Measurements from ENCODE around the gene CTSD. TPM values are rescaled to one million over a fixed set of nuclear protein-coding genes. Genes with fewer than 3 reads are reported as not detected.

Gene CTSD
- total RNA-seq, 2 donors from 2014 or later, result 38.0 to 59.1 TPM

DNA sequence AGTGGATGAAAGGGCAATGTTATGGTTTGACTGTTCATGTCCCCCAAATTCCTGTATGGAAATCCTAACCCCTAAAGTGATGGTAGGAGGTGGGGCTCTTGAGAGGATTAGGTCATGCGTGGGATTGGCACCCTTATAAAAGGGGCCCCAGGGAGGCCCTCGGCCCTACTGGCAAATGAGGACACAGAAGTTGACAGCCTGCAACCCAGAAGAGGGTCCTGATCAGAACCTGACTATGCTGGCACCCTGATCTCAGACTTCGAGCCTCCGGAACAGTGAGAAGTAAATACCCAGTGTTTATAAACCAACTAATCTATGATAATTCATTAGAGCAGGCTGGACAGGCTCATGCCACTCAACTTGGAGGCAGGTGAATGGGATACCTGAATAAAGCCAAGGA lies 22.0 kb downstream of the CTSD start:
- peaks cover 5% of the 10 kb centered on the region for H3K27me3 Mint-ChIP-seq

DNA sequence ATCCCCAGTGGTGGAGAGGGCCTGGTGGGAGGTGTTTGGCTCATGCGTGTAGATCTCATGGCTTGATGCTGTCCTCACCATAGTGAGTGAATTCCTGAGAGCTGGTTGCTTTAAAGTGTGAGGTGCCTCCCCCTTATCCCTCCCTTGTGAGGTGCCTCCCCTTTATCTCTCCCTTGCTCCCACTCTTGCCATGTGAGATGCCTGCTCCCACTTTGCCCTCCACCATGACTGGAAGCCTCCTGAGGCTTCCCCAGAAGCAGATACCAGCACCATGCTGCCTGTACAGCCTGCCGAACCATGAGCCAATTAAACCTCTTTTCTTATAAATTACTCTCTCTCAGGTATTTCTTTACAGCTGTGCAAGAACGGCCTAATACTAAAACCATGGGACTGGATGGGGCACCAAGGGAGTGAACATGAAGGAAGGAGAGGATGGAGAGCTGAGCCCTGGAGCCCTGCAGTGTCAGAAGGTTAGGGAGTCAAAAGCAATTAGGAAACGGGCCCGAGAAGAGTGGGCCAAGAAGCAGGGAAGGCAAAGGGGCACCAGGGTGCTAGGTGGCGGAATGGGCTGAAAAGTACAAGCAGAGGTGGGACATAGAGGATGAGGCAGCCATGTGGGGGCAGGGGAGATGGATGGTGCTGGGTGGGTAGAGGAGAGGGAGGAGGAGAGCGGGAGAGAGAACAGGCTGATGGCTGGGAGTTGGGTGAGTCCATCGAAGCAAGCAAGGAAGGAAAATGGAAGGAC lies 22.8 kb downstream of the CTSD start:
- Mint-ChIP-seq H3K27me3 (peaks cover 12% of the 10 kb centered on the region), H3K27ac (no peak overlapping the region), H3K36me3 (ENCODE audit: low read depth) (no peaks in the 10 kb centered on the region), H3K4me3 (no peak overlapping the region), H3K4me1 (peaks cover 4% of the 10 kb centered on the region), H3K9me3 (peaks cover under 1% of the 10 kb centered on the region)
- ATAC-seq (replicated peaks), result no peak

More for the DNA sequence above, 22.0 kb downstream of the CTSD start:
- Mint-ChIP-seq H3K27ac (no peak overlapping the region), H3K4me3 (no peak overlapping the region), H3K36me3 (ENCODE audit: low read depth) (no peaks in the 10 kb centered on the region), H3K4me1 (peaks cover 4% of the 10 kb centered on the region), H3K9me3 (peaks cover 4% of the 10 kb centered on the region)
- no peak for ATAC-seq (replicated peaks)

DNA sequence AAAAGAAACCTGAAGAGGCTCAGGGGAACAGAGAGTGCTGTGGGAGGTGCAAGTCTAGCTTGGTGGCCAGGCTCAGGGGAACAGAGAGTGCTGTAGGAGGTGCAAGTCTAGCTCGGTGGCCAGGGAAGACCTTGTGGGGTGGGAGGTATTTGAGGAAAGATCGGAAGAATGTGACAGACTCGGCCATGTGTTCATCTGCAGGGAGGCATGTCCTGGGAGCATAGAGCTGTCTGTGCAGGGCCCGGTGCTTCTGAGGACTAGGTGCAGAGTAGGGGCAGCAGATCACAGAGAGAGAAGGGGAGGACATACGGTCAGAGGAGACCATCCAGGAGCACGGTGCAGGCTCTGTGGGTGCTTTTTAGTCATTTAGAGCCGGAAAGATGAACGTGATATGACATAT lies 24.2 kb downstream of the CTSD start:
- ATAC-seq (replicated peaks), result no peak
- no peaks in the 10 kb centered on the region for H3K4me1 Mint-ChIP-seq
- H3K27me3 Mint-ChIP-seq, result peaks cover 19% of the 10 kb centered on the region
- no peak overlapping the region for H3K4me3 Mint-ChIP-seq
- no peaks in the 10 kb centered on the region for H3K9me3 Mint-ChIP-seq
- H3K27ac Mint-ChIP-seq, result no peak overlapping the region
- H3K36me3 Mint-ChIP-seq (ENCODE audit: low read depth), result no peaks in the 10 kb centered on the region

DNA sequence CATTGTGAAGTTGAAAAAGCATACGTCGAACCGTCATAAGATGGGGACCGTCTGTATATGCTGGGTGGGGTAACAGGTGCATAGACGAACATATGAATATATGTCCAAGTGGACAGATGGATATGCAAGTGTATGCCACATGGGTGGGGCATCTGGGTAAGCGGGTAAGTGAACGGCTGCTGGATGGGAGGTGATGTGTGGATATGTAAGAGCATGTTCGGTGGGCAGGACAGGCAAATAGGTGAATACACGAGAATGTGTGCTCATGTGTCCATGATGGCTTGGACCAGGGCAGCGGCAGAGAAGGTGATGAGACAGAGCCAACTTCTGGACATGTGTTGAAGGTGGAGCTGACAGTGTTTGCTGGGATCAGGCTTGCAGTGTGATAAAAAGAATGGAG lies 25.3 kb downstream of the CTSD start:
- no peak overlapping the region for H3K4me3 Mint-ChIP-seq
- H3K27me3 Mint-ChIP-seq, result peaks cover 27% of the 10 kb centered on the region
- H3K36me3 Mint-ChIP-seq (ENCODE audit: low read depth), result no peaks in the 10 kb centered on the region
- no peaks in the 10 kb centered on the region for H3K9me3 Mint-ChIP-seq
- ATAC-seq (replicated peaks), result no peak
- no peak overlapping the region for H3K27ac Mint-ChIP-seq
- H3K4me1 Mint-ChIP-seq, result peaks cover 6% of the 10 kb centered on the region

GRCh38 chr11:1737080-1737757 lies 26.5 kb downstream of the CTSD start:
- no peak overlapping the region for H3K4me3 Mint-ChIP-seq
- peaks cover 29% of the 10 kb centered on the region for H3K27me3 Mint-ChIP-seq
- H3K9me3 Mint-ChIP-seq, result no peaks in the 10 kb centered on the region
- ATAC-seq (replicated peaks), result no peak
- no peaks in the 10 kb centered on the region for H3K36me3 Mint-ChIP-seq (ENCODE audit: low read depth)
- H3K4me1 Mint-ChIP-seq, result peaks cover 6% of the 10 kb centered on the region
- no peak overlapping the region for H3K27ac Mint-ChIP-seq

DNA sequence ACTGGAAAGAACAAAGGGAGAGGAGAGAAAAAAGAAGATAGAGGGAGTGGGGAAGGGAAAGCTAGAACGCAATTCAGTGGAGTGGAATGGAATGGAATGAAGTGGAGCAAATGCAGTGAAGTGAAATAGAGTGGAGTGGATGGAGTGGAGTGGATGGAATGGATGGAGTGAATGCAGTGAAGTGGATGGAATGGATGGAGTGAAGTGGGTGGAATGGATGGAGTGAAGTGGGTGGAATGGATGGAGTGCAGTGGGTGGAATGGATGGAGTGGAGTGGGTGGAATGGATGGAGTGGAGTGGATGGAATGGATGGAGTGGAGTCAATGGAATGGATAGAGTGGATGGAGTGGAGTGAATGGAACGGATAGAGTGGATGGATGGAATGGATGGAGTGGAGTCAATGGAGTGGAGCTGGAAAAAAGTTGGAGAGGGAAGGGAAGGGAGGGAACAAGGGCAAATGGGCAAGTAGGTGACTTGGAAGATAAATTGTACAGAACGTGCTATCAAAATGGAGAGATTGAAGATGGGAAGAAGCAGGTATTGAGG lies 27.2 kb downstream of the CTSD start:
- H3K36me3 Mint-ChIP-seq (ENCODE audit: low read depth), result no peaks in the 10 kb centered on the region
- peaks cover 36% of the 10 kb centered on the region for H3K27me3 Mint-ChIP-seq
- no peak overlapping the region for H3K4me3 Mint-ChIP-seq
- no peak for ATAC-seq (replicated peaks)
- H3K27ac Mint-ChIP-seq, result no peak overlapping the region
- H3K9me3 Mint-ChIP-seq, result no peaks in the 10 kb centered on the region
- H3K4me1 Mint-ChIP-seq, result peaks cover 6% of the 10 kb centered on the region

DNA sequence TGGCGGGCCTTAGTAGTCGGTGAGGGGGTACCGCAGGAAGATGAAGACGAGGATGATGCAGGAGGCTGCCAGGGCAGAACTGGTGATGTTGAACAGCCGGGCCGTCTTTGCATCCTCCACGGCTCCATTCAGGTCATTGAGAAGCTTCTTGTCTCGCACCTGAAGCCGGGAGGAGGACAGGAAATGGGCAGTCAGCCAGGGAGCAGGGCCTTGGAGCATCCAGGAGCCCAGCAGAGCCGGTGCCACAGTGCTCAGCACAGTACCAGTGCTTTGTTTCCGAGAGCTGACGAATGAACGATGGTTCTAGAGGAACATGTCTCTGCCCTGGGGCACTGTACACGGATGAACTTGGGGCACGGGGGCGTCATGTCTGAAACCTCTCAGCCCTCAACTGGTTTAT lies 28.5 kb downstream of the CTSD start:
- peaks cover 43% of the 10 kb centered on the region for H3K27me3 Mint-ChIP-seq
- H3K36me3 Mint-ChIP-seq (ENCODE audit: low read depth), result no peaks in the 10 kb centered on the region
- no peak overlapping the region for H3K4me3 Mint-ChIP-seq
- H3K9me3 Mint-ChIP-seq, result no peaks in the 10 kb centered on the region
- peaks cover 6% of the 10 kb centered on the region for H3K4me1 Mint-ChIP-seq
- ATAC-seq (replicated peaks), result no peak
- no peak overlapping the region for H3K27ac Mint-ChIP-seq

- H3K4me3 Mint-ChIP-seq, result no peak overlapping the region
- no peak for ATAC-seq (replicated peaks)
- H3K36me3 Mint-ChIP-seq (ENCODE audit: low read depth), result no peaks in the 10 kb centered on the region
- no peaks in the 10 kb centered on the region for H3K9me3 Mint-ChIP-seq
- H3K27me3 Mint-ChIP-seq, result peaks cover 45% of the 10 kb centered on the region
- H3K27ac Mint-ChIP-seq, result no peak overlapping the region
- H3K4me1 Mint-ChIP-seq, result peaks cover 6% of the 10 kb centered on the region
Observed at GRCh38 chr11:1734641-1735081, 29.1 kb downstream of the CTSD start.

DNA sequence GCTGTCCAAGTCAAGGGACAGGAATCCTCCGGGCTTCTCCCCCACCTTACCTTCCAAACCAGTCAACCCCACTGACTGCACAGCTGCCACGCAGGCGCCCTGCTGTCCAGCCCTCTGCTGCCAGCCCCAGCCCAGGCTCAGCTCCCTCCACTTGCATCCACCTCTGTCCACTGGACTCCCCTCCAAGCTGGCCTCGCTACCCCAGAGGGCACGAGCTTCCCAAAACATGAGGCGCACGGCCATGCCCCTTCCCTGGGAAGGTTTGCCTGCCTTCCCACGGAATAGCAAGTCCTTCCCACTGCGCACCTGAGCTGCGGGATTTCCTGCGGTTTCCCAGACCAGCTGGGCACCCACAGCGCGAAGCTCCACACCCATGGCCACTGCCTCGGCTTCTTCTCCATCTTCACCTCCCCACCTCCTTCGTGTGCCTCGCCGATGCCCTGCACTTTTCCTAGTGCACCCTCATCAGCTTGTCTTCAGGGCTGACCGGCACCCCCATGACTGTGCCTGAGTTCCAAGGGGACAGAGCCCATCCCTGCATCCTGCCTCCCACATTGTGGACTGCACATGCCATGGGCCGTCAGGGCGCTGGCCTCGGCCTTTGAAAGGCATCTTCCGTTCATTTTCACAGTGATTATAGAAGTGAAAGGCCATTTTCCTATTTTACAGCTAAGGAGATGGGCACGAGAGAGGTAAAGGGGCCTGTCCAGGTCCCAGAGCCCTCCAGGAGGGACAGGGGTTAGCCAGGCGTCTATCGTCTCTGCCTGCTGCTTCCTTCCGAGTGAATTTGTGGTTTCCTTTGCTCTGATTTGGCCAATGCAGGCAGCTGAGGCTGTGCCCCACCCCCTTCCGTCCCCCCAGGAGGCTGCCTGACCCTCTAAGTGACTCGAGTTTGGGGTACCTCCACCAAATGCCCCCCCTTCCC lies 29.7 kb downstream of the CTSD start:
- Mint-ChIP-seq H3K36me3 (ENCODE audit: low read depth) (no peaks in the 10 kb centered on the region), H3K27ac (no peak overlapping the region), H3K4me3 (no peak overlapping the region), H3K9me3 (no peaks in the 10 kb centered on the region), H3K27me3 (peaks cover 42% of the 10 kb centered on the region), H3K4me1 (peaks cover 6% of the 10 kb centered on the region)
- no peak for ATAC-seq (replicated peaks)

- H3K27ac Mint-ChIP-seq, result no peak overlapping the region
- H3K27me3 Mint-ChIP-seq, result peaks cover 45% of the 10 kb centered on the region
- no peaks in the 10 kb centered on the region for H3K9me3 Mint-ChIP-seq
- H3K4me3 Mint-ChIP-seq, result no peak overlapping the region
- peaks cover 6% of the 10 kb centered on the region for H3K4me1 Mint-ChIP-seq
- ATAC-seq (replicated peaks), result no peak
- H3K36me3 Mint-ChIP-seq (ENCODE audit: low read depth), result no peaks in the 10 kb centered on the region
Observed at GRCh38 chr11:1733009-1733715, 30.6 kb downstream of the CTSD start.

GRCh38 chr11:1732418-1733008 lies 31.2 kb downstream of the CTSD start:
- Mint-ChIP-seq H3K36me3 (ENCODE audit: low read depth) (no peaks in the 10 kb centered on the region), H3K4me1 (peaks cover 8% of the 10 kb centered on the region), H3K4me3 (no peak overlapping the region), H3K9me3 (no peaks in the 10 kb centered on the region), H3K27ac (no peak overlapping the region), H3K27me3 (peaks cover 51% of the 10 kb centered on the region)
- no peak for ATAC-seq (replicated peaks)

DNA sequence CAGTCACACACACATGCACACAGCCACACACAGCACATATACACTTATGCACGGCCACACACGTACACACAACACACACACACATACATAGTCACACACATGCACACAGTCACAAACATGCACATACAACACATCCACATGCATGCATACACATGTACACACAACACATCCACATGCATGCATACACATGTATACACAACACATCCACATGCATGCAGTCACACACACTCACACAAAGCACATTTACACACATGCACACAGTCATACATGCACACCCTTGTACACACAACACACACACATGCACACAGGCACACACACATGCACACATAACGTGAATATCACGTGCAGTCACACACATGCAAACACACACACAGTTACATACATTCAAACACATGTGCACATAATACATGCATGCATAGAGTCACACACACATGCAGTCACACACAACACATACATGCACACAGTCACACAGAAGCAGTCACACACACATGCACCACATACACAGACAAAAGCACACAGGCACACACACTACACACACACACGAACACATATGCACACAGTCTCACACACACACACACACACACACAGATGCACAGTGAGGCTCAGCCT lies 32.2 kb downstream of the CTSD start:
- ATAC-seq (replicated peaks), result no peak
- Mint-ChIP-seq H3K4me3 (no peak overlapping the region), H3K4me1 (peaks cover 10% of the 10 kb centered on the region), H3K27me3 (peaks cover 53% of the 10 kb centered on the region), H3K27ac (no peak overlapping the region), H3K36me3 (ENCODE audit: low read depth) (no peaks in the 10 kb centered on the region), H3K9me3 (no peaks in the 10 kb centered on the region)

GRCh38 chr11:1730059-1730629 lies 33.6 kb downstream of the CTSD start:
- Mint-ChIP-seq H3K36me3 (ENCODE audit: low read depth) (no peaks in the 10 kb centered on the region), H3K27me3 (peaks cover 45% of the 10 kb centered on the region), H3K27ac (no peak overlapping the region), H3K4me3 (no peak overlapping the region), H3K9me3 (no peaks in the 10 kb centered on the region), H3K4me1 (peaks cover 10% of the 10 kb centered on the region)
- no peak for ATAC-seq (replicated peaks)
